GM19452 (cell line): ENCODE results near the gene GPS1.

Experiments used
- ATAC-seq: cut with Tn5 transposase; IDR thresholded peaks from one replicate; pipeline ENCODE4 v1.9.1; 2021; ENCODE audit not compliant: unreplicated experiment

GPS1 gene

DNA sequence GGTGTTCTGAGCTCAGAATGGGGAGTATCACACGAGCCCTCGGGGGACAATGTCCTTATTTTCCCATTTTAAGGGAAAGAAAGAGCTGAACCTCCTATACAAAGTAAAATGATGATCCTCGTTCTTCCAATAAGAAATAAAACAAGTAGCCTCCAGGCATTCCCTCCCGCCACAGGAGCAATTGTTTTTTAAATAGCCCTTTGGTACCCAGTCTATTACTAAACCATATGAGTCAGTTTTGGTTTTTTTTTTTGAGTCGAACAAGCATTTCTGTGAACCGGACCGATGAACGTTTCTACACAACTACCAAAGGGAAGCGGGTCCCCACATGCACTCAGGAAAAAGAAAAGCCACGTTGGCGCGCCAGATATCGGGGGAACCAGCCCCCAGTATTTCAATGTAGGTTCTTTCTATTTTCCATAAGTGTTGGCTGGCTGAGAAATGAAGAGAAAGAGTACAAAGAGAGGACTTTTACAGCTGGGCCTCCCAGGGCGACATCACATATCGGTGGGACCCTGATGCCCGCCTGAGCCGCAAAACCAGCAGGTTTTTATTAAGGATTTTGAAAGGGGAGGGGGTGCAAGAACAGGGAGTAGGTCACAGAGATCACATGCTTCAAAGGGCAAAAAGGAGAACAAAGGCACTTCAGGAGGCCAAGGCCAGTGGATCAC is 10.4 kb upstream of the GPS1 start:
- ATAC-seq, result no peak

DNA sequence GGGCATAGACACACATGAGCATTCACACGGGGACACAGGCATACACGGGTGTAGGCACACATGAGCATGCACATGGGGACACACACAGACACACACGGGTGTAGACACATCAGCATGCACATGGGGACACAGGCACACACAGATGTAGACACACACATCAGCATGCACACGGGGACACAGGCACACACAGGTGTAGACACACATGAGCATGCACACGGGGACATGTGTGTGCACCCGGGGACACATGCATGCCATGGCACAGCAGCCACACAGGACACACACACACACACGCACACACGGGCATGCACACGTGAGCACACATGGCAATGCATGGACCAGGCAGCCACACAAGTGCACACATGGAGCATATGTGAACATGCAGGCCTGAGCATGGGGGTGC is 9.0 kb upstream of the GPS1 start:
- ATAC-seq, result no peak

DNA sequence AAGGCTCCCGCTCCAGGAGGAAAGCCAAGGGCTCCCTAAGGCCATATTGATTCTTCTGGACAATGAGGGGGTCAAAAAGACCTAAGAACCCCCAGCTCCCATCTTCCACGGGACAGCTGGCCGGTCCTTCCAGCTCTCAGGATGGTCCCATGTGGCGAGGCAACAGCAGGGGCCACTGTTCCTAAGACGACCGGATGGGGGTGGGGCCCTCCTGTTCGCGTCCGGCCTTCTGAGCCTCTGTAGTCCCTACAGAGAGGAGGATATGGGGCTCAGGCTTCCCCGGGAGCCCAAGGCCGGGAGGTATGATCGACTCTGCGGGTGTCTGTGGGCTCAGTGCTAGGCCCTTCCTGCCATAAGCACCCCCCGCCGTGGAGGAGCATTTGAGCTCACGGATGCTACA is 8.2 kb upstream of the GPS1 start:
- no peak for ATAC-seq

DNA sequence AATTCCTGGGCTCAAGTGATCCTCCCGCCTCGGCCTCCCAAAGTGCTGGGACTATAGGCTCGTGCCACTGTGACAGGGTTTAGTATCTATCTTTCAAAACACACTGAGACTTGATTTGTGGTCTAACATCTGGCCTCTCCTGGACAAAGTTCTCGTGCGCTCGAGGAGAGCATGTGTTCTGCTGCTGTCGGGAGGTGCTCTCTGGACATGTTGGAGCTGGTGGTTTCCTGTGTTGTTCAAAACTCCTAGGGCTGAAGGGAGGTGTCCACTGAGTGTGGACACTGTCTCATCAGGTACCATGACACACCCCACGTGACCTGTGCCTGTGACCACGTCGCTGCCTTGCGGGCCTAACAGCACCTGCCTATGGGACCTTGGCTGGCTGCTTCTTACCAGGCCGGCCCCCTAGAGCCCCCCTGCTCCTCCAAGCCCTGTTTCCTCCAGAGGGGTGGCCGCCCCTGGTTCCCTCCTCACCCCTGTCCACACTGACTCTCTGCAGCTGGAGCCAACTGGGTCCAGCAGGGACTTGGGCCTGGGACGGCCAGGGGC is 5.7 kb upstream of the GPS1 start:
- no peak for ATAC-seq

DNA sequence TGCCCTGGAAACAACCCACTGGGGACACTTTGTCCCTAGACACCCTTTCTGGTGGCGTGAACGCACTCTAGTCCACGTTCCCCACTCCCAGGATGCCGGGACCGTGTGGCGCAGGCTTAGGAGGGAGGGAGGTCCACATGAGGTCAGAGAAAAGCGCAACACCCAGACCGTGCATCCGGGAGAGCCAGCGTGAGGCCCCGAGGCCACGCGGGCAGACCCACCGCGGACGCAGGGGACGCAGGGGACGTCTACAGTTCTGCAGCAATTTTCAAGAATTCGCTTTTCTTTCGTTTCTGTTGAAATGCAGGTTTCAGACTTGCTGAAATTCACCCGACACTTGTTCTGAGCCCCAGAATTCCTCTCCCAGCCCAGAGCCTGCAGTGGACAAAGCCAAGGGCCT is 4.8 kb upstream of the GPS1 start:
- no peak for ATAC-seq

DNA sequence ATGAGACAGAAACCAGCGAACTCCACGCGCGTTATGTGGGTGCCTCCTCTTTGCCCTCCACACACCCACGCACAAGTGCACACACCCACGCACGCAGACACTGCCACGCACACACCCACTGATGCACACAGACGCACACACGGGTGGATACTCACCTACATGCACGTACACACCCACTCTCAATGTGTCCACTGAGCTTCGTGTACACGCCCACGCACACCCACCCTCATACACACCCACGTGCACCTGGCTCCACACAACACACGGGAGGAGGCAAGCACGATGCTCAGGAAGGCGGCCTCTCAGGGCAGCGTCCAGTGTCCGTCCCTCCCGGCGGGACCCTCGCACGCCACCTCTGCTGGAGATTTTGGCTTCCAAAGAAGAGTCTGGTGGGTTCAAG is 4.3 kb upstream of the GPS1 start:
- ATAC-seq, result no peak

DNA sequence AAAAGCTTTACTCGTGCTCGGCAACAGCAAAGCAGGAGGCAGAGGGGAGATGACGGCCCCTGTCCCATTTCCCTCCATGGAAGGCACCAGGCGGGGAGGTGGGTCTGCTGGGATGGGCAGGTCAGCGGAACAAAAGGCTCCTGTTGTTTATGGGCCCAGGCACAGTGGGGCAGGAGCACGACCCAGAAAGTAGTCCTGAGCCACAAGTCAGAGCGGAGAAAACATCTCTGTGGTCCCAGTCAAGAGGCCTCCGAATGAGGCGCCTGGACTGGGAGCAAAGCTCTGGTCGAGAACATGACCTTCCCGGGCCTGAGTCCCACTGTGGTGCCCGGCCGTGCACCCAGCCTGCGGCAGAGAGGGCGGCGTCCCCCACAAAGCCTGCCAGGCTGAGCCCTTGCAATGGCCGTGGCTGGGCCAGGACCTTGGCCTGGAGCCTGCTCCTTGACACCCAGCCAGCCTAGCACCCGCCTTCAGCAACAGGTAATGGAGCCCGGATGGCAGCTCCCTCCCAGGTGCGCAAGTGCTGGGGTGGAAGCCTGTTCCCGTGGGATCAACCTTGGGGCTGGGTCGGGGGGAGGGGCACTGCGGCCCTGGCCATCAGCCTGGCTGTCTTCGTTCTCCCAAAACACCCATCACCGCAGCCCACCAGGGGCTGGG is 3.7 kb upstream of the GPS1 start:
- ATAC-seq, result no peak

DNA sequence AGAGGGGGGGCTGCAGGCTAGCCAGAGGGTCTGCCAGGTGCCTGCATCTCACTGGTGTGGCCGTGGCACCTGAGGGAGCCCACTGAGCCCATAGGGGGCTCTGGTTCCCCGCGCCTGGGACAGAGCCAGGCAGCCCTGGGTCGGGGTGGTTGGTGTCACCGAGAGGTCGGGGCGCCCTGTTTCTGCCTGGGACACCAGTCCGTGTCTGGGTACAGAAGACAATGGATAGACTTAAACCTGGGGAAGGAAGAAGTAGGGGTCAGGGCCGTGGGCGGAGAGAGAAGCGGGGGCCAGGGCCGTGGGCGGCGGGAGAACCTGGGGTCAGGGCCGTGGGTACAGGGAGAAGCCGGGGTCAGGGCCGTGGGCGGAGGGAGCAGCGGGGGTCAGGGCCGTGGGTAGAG is 3.1 kb upstream of the GPS1 start:
- no peak for ATAC-seq

DNA sequence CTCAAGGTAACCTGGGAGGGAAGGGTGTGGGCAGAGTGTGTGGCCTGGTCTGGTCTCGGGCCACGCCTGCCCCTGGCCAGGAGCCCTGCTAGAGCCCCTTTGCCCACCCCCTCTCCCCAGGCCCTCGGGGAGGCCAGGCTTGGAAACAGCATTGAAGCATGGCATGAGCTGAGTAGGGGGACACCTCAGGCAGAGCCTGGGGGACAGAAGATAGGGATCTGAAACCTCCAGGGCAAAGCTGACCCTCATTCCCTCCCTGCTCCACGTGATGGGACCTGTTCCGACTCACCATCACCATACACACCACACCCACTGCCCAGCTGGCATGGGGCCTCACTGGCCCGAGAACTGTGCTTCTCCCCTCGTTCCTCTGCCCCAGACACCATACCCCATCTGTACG is 2.6 kb upstream of the GPS1 start:
- ATAC-seq, result no peak

DNA sequence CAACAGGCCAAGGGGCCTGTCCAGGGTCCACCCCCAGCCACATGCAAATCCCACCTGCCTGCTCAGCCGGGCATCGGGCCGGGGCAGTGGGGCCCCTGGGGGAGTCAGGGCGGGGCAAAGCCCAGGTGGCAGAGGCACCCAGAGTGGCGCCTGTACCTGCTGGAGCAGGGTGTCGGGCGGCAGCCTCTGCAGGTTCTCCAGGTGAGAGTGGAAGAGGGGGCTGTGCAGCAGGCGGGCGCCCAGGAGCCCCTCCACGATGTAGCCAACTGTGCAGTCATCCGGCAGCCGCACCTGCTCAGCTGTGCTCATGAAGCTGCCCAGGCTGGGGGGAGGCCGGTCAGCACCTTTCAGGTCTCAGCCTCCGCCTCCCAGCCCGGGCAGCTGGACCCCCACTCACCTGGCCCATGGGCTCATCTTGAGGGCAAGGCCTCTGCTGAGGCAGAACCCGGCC is 2.2 kb upstream of the GPS1 start:
- no peak for ATAC-seq

DNA sequence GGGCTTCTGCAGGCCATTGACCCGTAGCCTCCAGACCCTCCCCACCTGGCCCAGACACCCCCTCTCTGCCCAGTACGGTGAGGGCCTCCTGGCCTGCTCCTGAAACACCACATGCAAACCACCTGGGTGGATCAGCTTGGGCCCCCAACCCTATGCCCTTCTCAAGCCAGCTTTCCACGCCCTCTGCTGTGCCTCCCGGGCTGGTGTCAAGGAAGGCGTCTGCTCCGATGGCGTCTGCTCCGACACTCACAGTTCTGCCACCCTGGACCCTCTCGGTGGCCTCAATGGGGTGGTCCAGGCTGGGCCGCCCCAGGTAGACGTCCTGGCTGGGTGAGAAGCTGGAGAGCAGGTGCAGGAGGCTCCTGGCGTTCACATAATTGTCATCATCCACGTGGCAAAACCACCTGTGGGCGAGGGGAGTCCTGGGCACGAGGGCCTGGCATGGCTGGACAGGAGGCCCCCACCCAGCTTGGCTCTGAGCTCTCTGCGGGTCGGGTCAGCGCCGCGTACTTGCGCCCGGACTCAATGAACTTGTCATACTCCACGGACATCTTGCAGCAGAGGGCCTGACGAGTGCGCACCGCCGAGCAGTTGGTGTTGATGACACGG is 1.4 kb upstream of the GPS1 start:
- ATAC-seq, result no peak

DNA sequence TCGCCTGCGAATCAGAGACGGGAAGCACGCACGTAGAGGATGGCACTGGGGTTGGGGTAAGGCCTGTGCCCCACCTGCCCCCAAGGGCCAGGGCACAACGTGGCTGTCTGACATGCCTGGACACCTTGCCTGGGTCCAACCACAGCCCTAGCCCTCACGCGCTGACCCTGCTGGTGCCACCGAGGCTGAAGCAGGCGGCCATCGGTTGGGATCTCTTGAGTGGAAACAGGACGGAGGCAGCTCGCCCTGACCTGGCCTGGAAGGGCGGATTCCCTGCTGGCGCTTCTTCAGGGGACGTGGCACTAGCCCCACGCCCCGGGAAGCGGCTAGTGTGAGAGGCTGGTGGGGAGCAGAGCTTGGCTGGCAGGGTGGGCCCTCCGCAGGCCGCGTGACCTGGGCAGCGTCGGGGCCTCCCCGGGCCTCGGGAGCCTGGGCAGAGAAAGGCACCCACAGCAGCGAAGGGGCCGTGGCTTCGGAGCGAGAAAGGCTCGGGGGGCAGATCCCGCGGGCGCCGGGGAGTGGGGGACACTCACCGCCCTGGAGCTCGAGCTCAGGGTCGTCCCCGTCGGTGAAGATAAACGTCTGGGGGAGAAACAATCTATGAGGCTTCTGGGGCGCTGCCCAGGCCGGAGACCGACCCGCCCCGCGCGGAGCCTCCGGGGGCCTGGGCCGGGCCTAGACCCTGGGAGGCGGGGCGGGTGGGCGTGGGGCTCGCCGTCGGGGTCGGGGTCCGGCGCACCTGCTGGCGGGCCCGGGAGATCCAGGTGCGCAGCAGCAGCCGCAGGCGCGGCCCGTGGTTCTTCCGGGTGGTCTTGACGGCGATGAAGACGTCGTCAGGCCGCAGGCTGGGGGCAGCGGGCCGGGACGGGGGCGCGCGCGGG is 697 bp upstream of the GPS1 start:
- ATAC-seq, result peak; percentile 8

DNA sequence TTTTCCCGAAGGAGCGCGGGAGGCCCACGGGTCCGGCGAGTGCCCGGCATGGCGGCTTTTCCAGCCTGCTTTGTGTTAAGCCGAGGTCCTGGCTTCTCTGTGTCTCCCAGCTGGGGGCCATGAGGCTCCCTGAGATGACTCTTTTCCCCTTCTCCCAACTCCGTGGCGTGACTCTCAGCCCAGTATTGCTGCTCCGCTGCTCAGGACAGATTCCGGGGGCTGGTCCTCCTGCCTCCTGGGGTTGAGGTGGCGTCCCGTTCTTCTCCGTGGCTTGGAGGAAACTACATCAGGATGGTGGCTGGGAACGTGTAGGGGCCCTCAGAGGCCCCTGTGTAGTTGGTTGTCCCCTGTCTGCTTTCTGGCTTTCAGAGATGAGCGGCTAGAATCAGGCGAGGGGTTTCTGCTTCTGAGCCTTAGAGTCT is 951 bp downstream of the GPS1 start:
- ATAC-seq, result no peak

DNA sequence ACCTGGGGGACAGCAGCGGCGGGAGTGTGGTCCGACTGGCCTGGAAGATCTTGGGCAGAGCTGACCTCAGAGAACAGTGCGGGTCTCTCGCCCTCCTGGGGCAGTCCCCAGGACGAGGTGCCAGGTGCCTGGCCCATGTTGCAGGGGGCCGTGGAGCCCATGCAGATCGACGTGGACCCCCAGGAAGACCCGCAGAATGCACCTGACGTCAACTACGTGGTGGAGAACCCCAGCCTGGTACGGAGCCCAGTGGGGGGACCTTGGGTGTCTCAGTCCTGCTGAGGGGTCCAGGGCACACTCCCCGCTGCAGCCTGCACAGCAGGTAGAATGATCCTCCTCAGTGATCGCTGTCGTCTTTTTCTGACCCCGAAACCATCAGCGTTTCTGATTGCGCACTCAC is 1.4 kb downstream of the GPS1 start:
- ATAC-seq, result no peak

DNA sequence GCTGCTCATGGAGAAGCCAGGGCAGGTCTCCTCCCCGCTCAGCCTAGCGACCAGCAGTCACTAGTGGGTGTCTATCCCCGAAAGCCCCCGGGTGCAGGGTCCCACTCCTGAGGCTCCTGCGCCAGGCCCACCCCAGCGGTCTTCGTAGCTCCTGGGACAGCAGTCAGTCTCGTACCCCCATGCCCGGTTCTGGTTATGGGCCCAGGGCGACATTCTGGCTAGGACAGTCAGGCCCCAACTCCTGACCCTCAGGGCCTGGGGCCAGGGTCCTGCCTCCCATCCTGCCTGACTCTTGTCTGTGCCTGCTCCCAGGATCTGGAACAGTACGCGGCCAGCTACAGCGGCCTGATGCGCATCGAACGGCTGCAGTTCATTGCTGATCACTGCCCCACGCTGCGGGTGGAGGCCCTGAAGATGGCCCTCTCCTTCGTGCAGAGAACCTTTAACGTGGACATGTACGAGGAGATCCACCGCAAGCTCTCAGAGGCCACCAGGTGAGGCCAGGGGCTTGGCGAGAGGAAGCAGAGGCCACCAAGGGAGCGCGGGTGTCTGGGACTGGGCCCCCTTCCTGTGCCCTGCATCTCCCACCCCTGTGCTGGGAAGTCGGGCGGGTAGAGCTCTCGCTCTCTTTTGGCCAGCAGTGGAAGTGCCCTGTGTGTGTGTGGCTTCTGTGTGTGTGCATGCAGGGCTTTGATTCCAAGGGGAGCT is 2.0 kb downstream of the GPS1 start:
- ATAC-seq, result no peak

DNA sequence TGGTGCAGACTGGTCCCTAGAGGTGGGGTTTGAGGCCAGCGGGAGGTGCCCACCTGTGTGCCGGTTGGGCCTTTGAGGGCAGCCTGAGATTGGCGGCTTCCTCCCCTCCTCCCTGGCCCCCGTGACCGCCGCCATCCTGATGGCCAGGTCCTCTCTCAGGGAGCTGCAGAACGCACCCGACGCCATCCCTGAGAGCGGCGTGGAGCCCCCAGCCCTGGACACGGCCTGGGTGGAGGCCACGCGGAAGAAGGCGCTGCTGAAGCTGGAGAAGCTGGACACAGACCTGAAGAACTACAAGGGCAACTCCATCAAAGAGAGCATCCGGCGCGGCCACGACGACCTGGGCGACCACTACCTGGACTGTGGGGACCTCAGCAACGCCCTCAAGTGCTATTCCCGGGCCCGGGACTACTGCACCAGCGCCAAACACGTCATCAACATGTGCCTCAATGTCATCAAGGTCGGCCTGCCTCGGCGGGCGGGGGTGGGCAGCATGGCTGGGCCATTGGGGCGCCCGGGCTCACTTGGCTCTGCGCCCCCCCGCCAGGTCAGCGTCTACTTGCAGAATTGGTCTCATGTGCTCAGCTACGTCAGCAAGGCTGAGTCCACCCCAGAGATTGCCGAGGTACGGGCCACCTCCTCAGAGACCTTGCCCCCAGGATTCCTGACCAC is 2.8 kb downstream of the GPS1 start:
- no peak for ATAC-seq

DNA sequence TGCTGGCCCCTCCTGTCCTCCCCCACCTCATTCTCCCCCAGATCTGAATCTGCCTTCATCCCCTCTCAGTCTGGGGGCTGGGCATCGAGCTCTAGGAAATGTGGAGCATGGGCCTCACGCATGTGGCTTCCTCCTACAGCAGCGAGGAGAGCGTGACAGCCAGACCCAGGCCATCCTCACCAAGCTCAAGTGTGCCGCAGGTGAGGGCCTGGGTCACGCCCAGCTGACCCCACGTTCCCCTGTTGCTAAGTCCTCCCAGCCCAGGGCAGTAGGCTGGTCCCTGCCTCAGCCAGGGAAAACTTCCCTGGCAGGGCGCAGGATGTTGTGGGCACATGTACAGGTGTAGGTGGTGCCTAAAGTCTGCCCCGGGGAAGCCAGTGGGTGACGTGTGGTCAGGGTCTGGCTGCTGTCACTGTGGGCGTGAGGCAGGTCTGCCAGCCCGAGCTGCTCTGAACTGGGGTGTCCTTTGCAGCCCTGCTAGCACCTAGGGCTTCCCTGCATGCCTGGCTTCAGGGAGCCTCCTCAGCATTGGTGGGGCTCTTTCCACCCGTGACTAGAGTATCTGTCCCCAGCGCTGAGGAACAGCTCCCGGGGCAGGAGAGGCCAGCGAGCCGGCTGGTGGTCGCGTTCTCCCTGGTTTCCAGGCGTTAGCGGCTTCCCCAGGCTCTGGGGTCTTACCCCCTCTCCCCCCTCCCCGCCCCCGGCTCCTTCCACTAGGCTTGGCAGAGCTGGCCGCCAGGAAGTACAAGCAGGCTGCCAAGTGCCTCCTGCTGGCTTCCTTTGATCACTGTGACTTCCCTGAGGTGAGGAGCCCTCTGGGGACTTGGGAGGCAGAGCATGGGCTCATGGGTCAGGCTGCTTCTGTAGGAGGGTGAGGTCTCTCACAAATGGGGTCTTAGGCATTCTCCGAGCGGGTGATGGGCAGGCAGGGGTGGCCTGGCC is 3.6 kb downstream of the GPS1 start:
- ATAC-seq, result no peak

DNA sequence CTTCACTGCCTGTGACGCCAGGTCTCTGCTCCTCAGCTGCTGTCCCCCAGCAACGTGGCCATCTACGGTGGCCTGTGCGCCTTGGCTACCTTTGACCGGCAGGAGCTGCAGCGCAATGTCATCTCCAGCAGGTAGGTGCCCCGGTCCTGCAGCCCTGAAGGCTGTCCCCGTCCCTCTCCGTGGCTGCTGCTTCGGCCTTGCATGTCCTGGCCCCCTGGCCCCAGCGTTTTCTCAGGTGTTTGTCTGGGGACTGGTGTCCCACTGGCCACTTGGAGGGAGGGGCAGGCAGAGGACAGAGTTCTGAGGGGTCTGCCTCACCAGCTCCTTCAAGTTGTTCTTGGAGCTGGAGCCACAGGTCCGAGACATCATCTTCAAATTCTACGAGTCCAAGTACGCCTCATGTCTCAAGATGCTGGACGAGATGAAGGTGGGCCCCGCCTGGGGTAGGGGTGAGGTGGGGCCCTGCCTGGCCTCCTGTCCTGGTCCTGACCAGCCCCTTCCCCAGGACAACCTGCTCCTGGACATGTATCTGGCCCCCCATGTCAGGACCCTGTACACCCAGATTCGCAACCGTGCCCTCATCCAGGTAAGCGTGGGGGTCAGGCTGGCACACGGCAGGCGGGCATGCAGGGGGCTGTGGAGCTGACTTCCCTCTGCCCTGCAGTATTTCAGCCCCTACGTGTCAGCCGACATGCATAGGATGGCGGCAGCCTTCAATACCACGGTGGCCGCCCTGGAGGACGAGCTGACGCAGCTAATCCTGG is 4.4 kb downstream of the GPS1 start:
- ATAC-seq, result no peak
